ENCODE results near the gene PLCH2.

DNA sequence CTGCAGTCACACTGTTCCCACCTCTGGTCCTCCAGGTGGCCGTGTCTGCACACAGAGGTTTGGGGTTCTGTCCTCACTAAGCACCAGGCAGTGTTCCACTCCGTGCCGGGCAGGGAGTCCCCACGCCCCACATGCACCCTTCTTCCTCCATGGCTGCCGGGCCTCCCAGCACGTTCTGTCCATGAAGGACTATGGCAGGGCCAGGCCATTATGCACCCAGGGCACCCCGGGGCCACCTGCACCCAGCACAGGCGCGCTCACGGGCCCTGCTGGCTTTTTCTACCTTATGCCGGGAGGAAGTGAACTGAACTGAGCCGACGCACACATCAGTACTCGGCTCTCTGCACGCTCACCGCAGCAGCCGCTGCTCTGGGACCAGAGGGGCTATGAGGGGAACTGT, 40.0 kb downstream of the PLCH2 start:
- TF ChIP-seq, protein P1, sequence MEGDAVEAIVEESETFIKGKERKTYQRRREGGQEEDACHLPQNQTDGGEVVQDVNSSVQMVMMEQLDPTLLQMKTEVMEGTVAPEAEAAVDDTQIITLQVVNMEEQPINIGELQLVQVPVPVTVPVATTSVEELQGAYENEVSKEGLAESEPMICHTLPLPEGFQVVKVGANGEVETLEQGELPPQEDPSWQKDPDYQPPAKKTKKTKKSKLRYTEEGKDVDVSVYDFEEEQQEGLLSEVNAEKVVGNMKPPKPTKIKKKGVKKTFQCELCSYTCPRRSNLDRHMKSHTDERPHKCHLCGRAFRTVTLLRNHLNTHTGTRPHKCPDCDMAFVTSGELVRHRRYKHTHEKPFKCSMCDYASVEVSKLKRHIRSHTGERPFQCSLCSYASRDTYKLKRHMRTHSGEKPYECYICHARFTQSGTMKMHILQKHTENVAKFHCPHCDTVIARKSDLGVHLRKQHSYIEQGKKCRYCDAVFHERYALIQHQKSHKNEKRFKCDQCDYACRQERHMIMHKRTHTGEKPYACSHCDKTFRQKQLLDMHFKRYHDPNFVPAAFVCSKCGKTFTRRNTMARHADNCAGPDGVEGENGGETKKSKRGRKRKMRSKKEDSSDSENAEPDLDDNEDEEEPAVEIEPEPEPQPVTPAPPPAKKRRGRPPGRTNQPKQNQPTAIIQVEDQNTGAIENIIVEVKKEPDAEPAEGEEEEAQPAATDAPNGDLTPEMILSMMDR (conservative IDR thresholded peaks at IDR 0.05; ENCODE audit: low read length) = no peak
- TF ChIP-seq EZH2phosphoT487 (IDR thresholded peaks at IDR 0.05; ENCODE audit: borderline replicate concordance, low read depth, low read length) = no peak
